GM19468 (cell line): ENCODE measurements around the gene CLIC5.

ENCODE experiments used
- ATAC-seq: cut with Tn5 transposase; IDR thresholded peaks from one replicate; pipeline ENCODE4 v1.9.1; 2021; ENCODE audit warnings: mild to moderate bottlenecking, moderate library complexity, moderate number of reproducible peaks; ENCODE audit not compliant: unreplicated experiment; ENCODE audit errors: extremely low read depth

CLIC5 gene

GRCh38 chr6:45969026-45969425 lies 46.6 kb downstream of the CLIC5 start:
- ATAC-seq: no peak

GRCh38 chr6:45967363-45967762 lies 48.3 kb downstream of the CLIC5 start:
- ATAC-seq: no peak

- no peak for ATAC-seq
These were observed 48.9 kb downstream of the CLIC5 start for GRCh38 chr6:45966797-45967196.

- ATAC-seq: no peak
These were observed 49.3 kb downstream of the CLIC5 start for GRCh38 chr6:45966340-45966739.

GRCh38 chr6:45965792-45966191 lies 49.9 kb downstream of the CLIC5 start:
- no peak for ATAC-seq

- no peak for ATAC-seq
These were observed 50.7 kb downstream of the CLIC5 start for GRCh38 chr6:45965007-45965406.

- no peak for ATAC-seq
These were observed 51.4 kb downstream of the CLIC5 start for GRCh38 chr6:45964300-45964699.

- no peak for ATAC-seq
These were observed 51.8 kb downstream of the CLIC5 start for GRCh38 chr6:45963896-45964295.

GRCh38 chr6:45961125-45961524 lies 54.5 kb downstream of the CLIC5 start:
- no peak for ATAC-seq

GRCh38 chr6:45959534-45960145 lies 56.0 kb downstream of the CLIC5 start:
- ATAC-seq: no peak

GRCh38 chr6:45956663-45957062 lies 59.0 kb downstream of the CLIC5 start:
- ATAC-seq: no peak

GRCh38 chr6:45956176-45956575 lies 59.5 kb downstream of the CLIC5 start:
- ATAC-seq: no peak

- no peak for ATAC-seq
These were observed 60.1 kb downstream of the CLIC5 start for GRCh38 chr6:45955597-45955996.

GRCh38 chr6:45952546-45952945 lies 63.1 kb downstream of the CLIC5 start:
- no peak for ATAC-seq

- ATAC-seq: no peak
These were observed 63.5 kb downstream of the CLIC5 start for GRCh38 chr6:45952168-45952529.

GRCh38 chr6:45951321-45952167 lies 64.1 kb downstream of the CLIC5 start:
- no peak for ATAC-seq

- no peak for ATAC-seq
These were observed 66.4 kb downstream of the CLIC5 start for GRCh38 chr6:45949256-45949655.

- no peak for ATAC-seq
These were observed 67.9 kb downstream of the CLIC5 start for GRCh38 chr6:45947807-45948206.

GRCh38 chr6:45946887-45947286 lies 68.8 kb downstream of the CLIC5 start:
- ATAC-seq: no peak

GRCh38 chr6:45946352-45946751 lies 69.3 kb downstream of the CLIC5 start:
- no peak for ATAC-seq

- no peak for ATAC-seq
These were observed 72.7 kb downstream of the CLIC5 start for GRCh38 chr6:45942953-45943352.

GRCh38 chr6:45933855-45934254 lies 81.8 kb downstream of the CLIC5 start:
- ATAC-seq: no peak
